Osteocyte (in vitro differentiated cells): ENCODE data around the gene TBCK. TPM values are rescaled to one million over a fixed set of nuclear protein-coding genes. Genes with fewer than 3 reads are reported as not detected.
"Not testable (repeated sequence)": the region's sequence is repeated elsewhere in the genome, so short reads cannot be mapped to it uniquely, and the experiment has no call there.

Source experiments
- DNase-seq: peaks from one replicate; pipeline ENCODE4 v3.0.0; 2021; ENCODE audit warnings: mixed read lengths; ENCODE audit not compliant: unreplicated experiment; ENCODE audit errors: extremely low spot score
- H3K27ac Mint-ChIP-seq: one replicate; pipeline ENCODE4 v1.8.0; 2021; ENCODE audit warnings: mild to moderate bottlenecking, mixed read lengths; ENCODE audit not compliant: unreplicated experiment
- H3K27me3 Mint-ChIP-seq: one replicate; pipeline ENCODE4 v1.8.0; 2021; ENCODE audit warnings: mixed read lengths; ENCODE audit not compliant: unreplicated experiment
- H3K36me3 Mint-ChIP-seq: one replicate; pipeline ENCODE4 v1.8.0; 2021; ENCODE audit warnings: mixed read lengths; ENCODE audit not compliant: unreplicated experiment
- H3K4me1 Mint-ChIP-seq: one replicate; pipeline ENCODE4 v1.8.0; 2021; ENCODE audit warnings: mixed read lengths; ENCODE audit not compliant: unreplicated experiment
- H3K4me3 Mint-ChIP-seq: one replicate; pipeline ENCODE4 v1.8.0; 2021; ENCODE audit warnings: mild to moderate bottlenecking, moderate library complexity, mixed read lengths; ENCODE audit not compliant: unreplicated experiment
- H3K9me3 Mint-ChIP-seq: one replicate; pipeline ENCODE4 v1.8.0; 2021; ENCODE audit warnings: mixed read lengths; ENCODE audit not compliant: unreplicated experiment
- total RNA-seq: library from RNA; stranded (reverse); gene quantifications from 2 replicates; pipeline ENCODE4 v1.2.1, GENCODE V29; 2021
- TF ChIP-seq, protein P1 (sequence below): fragments of 200-600 bp; sonication (generic); IDR thresholded peaks from 2 replicates; pipeline ENCODE4 v1.5.0; 2021; ENCODE audit warnings: antibody characterized with exemption, mild to moderate bottlenecking, moderate library complexity

Gene TBCK
- total RNA-seq, 1 donor from 2014 or later = 49.9 TPM

DNA sequence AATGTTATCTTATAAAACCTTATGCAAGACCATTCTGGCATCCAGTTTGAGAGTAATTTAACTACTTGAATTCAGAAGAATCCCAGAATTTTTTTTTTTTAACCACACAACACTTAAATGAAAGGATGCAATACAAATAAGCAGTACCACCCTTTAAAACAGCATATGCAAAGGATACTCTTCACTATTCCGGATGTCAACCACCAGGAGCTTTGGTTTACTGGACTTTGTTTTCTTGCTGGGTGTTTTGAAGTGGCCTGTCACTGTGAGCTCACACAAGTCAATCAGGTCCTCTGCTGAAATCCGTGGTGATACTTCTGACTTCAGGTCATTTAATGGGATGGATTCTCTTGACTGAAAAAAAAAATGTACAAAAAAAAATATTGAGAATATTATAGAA lies 200.0 kb downstream of the TBCK start:
- no peak for DNase-seq
- no peak overlapping the region for H3K4me3 Mint-ChIP-seq
- H3K27ac Mint-ChIP-seq = no peak overlapping the region
- H3K4me1 Mint-ChIP-seq = peaks cover 14% of the 10 kb centered on the region
- no peaks in the 10 kb centered on the region for H3K27me3 Mint-ChIP-seq
- TF ChIP-seq, protein P1, sequence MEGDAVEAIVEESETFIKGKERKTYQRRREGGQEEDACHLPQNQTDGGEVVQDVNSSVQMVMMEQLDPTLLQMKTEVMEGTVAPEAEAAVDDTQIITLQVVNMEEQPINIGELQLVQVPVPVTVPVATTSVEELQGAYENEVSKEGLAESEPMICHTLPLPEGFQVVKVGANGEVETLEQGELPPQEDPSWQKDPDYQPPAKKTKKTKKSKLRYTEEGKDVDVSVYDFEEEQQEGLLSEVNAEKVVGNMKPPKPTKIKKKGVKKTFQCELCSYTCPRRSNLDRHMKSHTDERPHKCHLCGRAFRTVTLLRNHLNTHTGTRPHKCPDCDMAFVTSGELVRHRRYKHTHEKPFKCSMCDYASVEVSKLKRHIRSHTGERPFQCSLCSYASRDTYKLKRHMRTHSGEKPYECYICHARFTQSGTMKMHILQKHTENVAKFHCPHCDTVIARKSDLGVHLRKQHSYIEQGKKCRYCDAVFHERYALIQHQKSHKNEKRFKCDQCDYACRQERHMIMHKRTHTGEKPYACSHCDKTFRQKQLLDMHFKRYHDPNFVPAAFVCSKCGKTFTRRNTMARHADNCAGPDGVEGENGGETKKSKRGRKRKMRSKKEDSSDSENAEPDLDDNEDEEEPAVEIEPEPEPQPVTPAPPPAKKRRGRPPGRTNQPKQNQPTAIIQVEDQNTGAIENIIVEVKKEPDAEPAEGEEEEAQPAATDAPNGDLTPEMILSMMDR = no peak
- H3K9me3 Mint-ChIP-seq = peaks cover 19% of the 10 kb centered on the region
- H3K36me3 Mint-ChIP-seq = peaks cover 42% of the 10 kb centered on the region

DNA sequence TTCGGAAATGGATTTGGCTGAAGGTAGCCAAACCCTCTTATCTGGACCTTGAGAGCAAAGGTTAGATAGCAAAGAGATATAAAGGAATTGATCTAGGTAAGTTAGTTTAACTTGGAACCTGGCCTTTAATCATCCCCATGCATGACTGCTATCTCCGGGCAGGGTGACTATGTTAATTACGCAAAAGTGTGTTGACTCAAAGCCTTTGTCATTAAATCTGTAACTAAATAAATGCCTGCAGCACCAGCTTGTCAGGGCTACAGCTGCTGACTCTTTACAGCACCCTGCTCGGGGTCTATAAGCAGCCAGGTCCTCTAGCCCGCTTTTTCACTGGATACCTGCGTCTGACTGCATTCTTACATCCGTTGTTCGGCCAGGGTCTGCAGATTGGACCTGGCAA lies 201.7 kb downstream of the TBCK start:
- Mint-ChIP-seq H3K9me3 (peaks cover 32% of the 10 kb centered on the region), H3K27ac (no peak overlapping the region), H3K27me3 (no peaks in the 10 kb centered on the region), H3K36me3 (peaks cover 55% of the 10 kb centered on the region), H3K4me1 (peaks cover 5% of the 10 kb centered on the region), H3K4me3 (no peak overlapping the region)
- TF ChIP-seq, protein P1 = no peak
- no peak for DNase-seq

DNA sequence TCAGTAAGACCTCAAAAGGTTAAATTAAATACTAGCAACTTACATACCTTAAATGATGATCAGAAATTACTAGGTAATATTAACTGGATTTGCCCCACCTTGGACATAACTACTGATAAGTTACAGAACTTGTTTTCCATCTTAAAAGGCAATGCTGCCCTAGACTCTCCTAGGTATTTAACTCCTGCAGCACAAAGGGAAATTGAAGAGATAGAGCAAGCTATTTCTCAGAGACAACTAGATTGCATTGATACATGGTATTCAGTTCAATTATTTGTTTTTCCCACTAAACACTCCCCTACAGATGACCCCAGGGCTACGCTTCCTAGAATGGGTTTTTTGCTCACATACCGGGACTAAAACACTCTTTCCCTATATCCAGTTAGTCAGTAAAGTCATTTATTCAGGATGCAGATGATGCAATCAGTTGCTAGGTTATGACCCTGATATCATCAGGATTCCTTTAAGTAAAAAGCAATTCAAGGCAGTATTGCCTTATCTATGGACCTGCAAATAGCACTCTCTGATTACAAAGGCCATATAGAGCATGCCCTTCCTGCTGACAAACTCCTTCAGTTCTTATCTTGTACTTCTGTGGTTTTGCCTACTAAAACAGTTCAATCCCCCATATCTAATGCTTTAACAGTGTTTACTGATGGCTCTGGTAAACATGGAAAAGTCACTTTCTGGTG lies 204.1 kb downstream of the TBCK start:
- Mint-ChIP-seq H3K9me3 (peaks cover 47% of the 10 kb centered on the region), H3K36me3 (peaks cover 73% of the 10 kb centered on the region)
- not testable (repeated sequence) for H3K4me1 Mint-ChIP-seq, H3K27me3 Mint-ChIP-seq, H3K27ac Mint-ChIP-seq, DNase-seq, H3K4me3 Mint-ChIP-seq

DNA sequence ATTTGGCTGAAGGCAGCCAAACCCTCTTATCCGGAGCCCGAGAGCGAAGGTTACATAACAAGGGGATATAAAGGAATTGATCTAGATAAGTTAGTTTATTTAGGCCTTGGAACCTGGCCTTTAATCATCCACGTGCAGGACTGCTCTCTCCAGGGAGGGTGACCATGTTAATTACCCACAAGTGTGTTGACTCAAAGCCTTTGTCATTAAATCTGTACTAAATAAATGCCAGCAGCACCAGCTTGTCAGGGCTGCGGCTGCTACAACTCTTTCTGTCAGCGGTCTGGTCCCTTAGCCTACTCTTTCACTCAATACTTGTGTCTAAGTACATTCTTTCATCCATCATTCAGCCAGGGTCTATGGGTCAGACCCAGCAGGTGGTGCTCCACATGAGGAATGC lies 206.1 kb downstream of the TBCK start:
- no peak for DNase-seq
- no peak overlapping the region for H3K27ac Mint-ChIP-seq
- no peak overlapping the region for H3K4me3 Mint-ChIP-seq
- H3K9me3 Mint-ChIP-seq = peaks cover 60% of the 10 kb centered on the region
- no peaks in the 10 kb centered on the region for H3K4me1 Mint-ChIP-seq
- no peaks in the 10 kb centered on the region for H3K27me3 Mint-ChIP-seq
- peaks cover 84% of the 10 kb centered on the region for H3K36me3 Mint-ChIP-seq
- TF ChIP-seq, protein P1 = no peak

DNA sequence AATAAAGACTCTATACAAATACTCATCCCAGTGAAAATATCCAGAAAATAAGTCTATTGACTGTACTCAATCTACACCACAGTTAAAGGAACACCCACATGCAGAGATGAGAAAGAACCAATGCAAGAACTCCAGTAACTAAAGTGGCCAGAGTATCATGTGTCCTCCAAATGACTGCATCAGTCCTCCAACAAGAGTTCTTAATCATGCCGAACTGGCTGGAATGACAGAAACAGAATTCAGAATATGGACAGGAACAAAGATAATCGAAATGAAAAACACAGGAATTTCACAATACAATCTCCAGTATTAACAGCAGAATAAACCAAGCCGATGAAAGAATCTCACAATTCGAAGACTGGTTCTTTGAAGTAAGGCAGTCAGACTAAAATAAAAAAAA lies 210.3 kb downstream of the TBCK start:
- DNase-seq = no peak
- no peak overlapping the region for H3K4me3 Mint-ChIP-seq
- no peaks in the 10 kb centered on the region for H3K4me1 Mint-ChIP-seq
- no peak overlapping the region for H3K27ac Mint-ChIP-seq
- peaks cover 53% of the 10 kb centered on the region for H3K36me3 Mint-ChIP-seq
- no peaks in the 10 kb centered on the region for H3K27me3 Mint-ChIP-seq
- TF ChIP-seq, protein P1 = no peak
- peaks cover 41% of the 10 kb centered on the region for H3K9me3 Mint-ChIP-seq

DNA sequence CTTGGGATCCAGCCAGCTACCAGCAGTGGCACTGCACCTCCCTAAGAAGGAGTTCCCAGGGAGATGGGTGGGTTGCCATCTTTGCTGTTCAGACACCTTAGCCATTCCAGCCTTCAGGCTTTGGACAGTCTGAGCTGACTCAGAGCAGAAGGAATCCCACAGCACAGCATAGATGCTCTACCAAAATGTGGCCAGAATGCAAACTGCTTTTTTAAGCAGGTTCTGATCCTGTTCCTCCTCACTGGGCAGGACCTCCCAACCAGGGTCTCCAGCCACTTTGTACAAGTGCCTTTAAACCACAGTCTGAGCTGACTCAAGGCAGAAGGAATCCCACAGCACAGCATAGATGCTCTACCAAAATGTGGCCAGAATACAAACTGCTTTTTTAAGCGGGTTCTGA lies 211.7 kb downstream of the TBCK start:
- no peak for DNase-seq
- no peaks in the 10 kb centered on the region for H3K27me3 Mint-ChIP-seq
- H3K4me1 Mint-ChIP-seq = no peaks in the 10 kb centered on the region
- peaks cover 41% of the 10 kb centered on the region for H3K36me3 Mint-ChIP-seq
- H3K9me3 Mint-ChIP-seq = peaks cover 29% of the 10 kb centered on the region
- TF ChIP-seq, protein P1 = no peak
- no peak overlapping the region for H3K27ac Mint-ChIP-seq
- no peak overlapping the region for H3K4me3 Mint-ChIP-seq
